Measurements from ENCODE around the gene HOXA3. TPM values are rescaled to one million over a fixed set of nuclear protein-coding genes. Genes with fewer than 3 reads are reported as not detected.

Gene HOXA3
- total RNA-seq, 4 donors from 2014 or later, result 3.6 to 8.7 (median 6.6) TPM

GRCh38 chr7:27194686-27195379, 42.5 kb upstream of the HOXA3 start:
- Histone ChIP-seq H3K9me3 (no peaks in the 10 kb centered on the region), H3K4me3 (no peak overlapping the region), H3K27me3 (peaks cover 39 to 100% (median 73%) of the 10 kb centered on the region in 4 donors), H3K27ac (no peak overlapping the region), H3K36me3 (no peaks in the 10 kb centered on the region), H3K4me1 (peaks cover 18 to 43% (median 30%) of the 10 kb centered on the region in 3 donors)
- WGBS, 2 donors, result 39 to 41% methylated on average over 9 of the region's 9 CpGs
- intact Hi-C loops (cut with DNase I), result loop anchor here (10.0 kb wide), 1 partner anchor 820 kb away; no protein-coding TSS in a partner anchor
- DNase-seq, result no peak
- TF ChIP-seq CTCF (IDR thresholded peaks at IDR 0.05) (no peak), POLR2A (IDR thresholded peaks at IDR 0.05) (no peak)

- no peaks in the 10 kb centered on the region for H3K9me3 ChIP-seq
- H3K4me3 ChIP-seq, result no peak overlapping the region
- intact Hi-C loops (cut with DNase I), result loop anchor here (10.0 kb wide), 1 partner anchor 821 kb away; no protein-coding TSS in a partner anchor
- WGBS, 2 donors, result 33 to 57% methylated on average over 2 of the region's 2 CpGs
- H3K27me3 ChIP-seq, result peaks cover 42 to 100% (median 79%) of the 10 kb centered on the region in 4 donors
- H3K4me1 ChIP-seq, result peaks cover 19 to 41% (median 29%) of the 10 kb centered on the region in 3 donors
- no peak overlapping the region for H3K27ac ChIP-seq
- no peaks in the 10 kb centered on the region for H3K36me3 ChIP-seq
- TF ChIP-seq CTCF (IDR thresholded peaks at IDR 0.05), result no peak
- no peak for TF ChIP-seq POLR2A (IDR thresholded peaks at IDR 0.05)
- DNase-seq, result no peak
Measured at GRCh38 chr7:27194002-27194352, 41.6 kb upstream of the HOXA3 start.

GRCh38 chr7:27193335-27194001, 41.1 kb upstream of the HOXA3 start:
- Histone ChIP-seq H3K27me3 (peaks cover 38 to 100% (median 79%) of the 10 kb centered on the region in 4 donors), H3K4me1 (peaks cover 22 to 41% (median 29%) of the 10 kb centered on the region in 3 donors), H3K4me3 (peak overlapping the region in 2 of 4 donors; percentile 35 to 61), H3K36me3 (no peaks in the 10 kb centered on the region), H3K27ac (no peak overlapping the region), H3K9me3 (no peaks in the 10 kb centered on the region)
- DNase-seq, result no peak
- no peak for TF ChIP-seq CTCF (IDR thresholded peaks at IDR 0.05)
- no peak for TF ChIP-seq POLR2A (IDR thresholded peaks at IDR 0.05)
- intact Hi-C loops (cut with DNase I), result loop anchor here (10.0 kb wide), 1 partner anchor 821 kb away; no protein-coding TSS in a partner anchor
- 25 to 31% methylated on average over 11 to 18 of the region's 29 CpGs for WGBS, 2 donors

- no peaks in the 10 kb centered on the region for H3K36me3 ChIP-seq
- H3K4me1 ChIP-seq, result peaks cover 28 to 42% (median 29%) of the 10 kb centered on the region in 3 donors
- peaks cover 39 to 100% (median 80%) of the 10 kb centered on the region in 4 donors for H3K27me3 ChIP-seq
- intact Hi-C loops (cut with DNase I), result loop anchor here (10.0 kb wide), 1 partner anchor 822 kb away; no protein-coding TSS in a partner anchor
- WGBS, 2 donors, result 0 to 1% methylated on average over 12 to 20 of the region's 78 CpGs
- peak overlapping the region in 3 of 4 donors; percentile 16 to 61 (median 35) for H3K4me3 ChIP-seq
- no peaks in the 10 kb centered on the region for H3K9me3 ChIP-seq
- TF ChIP-seq POLR2A (IDR thresholded peaks at IDR 0.05), result no peak
- no peak for TF ChIP-seq CTCF (IDR thresholded peaks at IDR 0.05)
- no peak overlapping the region for H3K27ac ChIP-seq
- DNase-seq, result no peak
Measured at GRCh38 chr7:27192546-27193334, 40.4 kb upstream of the HOXA3 start.

Measured in esophagus squamous epithelium (tissue), 5 donors.